Testis (tissue), 3 donors: Measurements from ENCODE around the gene ANO1. TPM values are rescaled to one million over a fixed set of nuclear protein-coding genes. Genes with fewer than 3 reads are reported as not detected.
A peak's percentile ranks its signal among the peaks of the same experiment; 100 is the strongest.

Experiments used
- DNase-seq: peaks from one replicate; pipeline ENCODE4 v3.0.0-alpha.2; 2019
- H3K27ac ChIP-seq, 2 donors: fragments of 200-600 bp; sonication (generic); one replicate each; pipeline ENCODE4 v1.5.1; 2019
- H3K27me3 ChIP-seq: fragments of 200-600 bp; sonication (generic); one replicate; pipeline ENCODE4 v1.5.1; 2019
- H3K36me3 ChIP-seq: fragments of 200-600 bp; sonication (generic); one replicate; pipeline ENCODE4 v1.5.1; 2017; ENCODE audit warnings: low read depth; ENCODE audit errors: missing control alignments
- H3K4me1 ChIP-seq: fragments of 200-600 bp; sonication (generic); one replicate; pipeline ENCODE4 v1.5.1; 2019
- H3K4me3 ChIP-seq, 2 donors: fragments of 200-600 bp; sonication (generic); one replicate each; pipeline ENCODE4 v1.5.1; 2017 to 2019
- H3K9me3 ChIP-seq: fragments of 200-600 bp; sonication (generic); one replicate; pipeline ENCODE4 v1.5.1; 2017
- POLR2A ChIP-seq: fragments of 450-650 bp; IDR thresholded peaks from one replicate; pipeline ENCODE4 v1.6.1; 2017; ENCODE audit warnings: antibody characterized with exemption, mild to moderate bottlenecking, moderate library complexity
- WGBS, 2 donors: methylation state at CpG; one replicate each; pipeline ENCODE4 v1.1.5; 2018; 5-methylcytosine and 5-hydroxymethylcytosine counted together
- intact Hi-C: fragments of 100-400 bp; cut with DNase I; formaldehyde crosslinking; loops from one replicate; pipeline ENCODE4 v1.15.1; 2023; ENCODE audit warnings: low total_unique reads
- polyA plus RNA-seq: library from polyadenylated mRNA; stranded (reverse); fragments of 350-450 nt; fragmentation: Illumina TruSeq; extraction: RNeasy Lipid Tissue Mini Kit (QIAGEN cat#74804); gene quantifications from one replicate; pipeline ENCODE4 v1.2.3, GENCODE V29; 2014; ENCODE audit warnings: low read depth, low replicate concordance; ENCODE audit not compliant: insufficient read depth
- total RNA-seq, 2 donors: library from RNA; depleted of rRNA; stranded (reverse); fragments of >200 nt; gene quantifications; one replicate each; pipeline ENCODE4 v1.2.3, GENCODE V29; 2016
- TF ChIP-seq, protein P1 (sequence below), 3 experiments: fragments of 450-650 bp in 2 of 3; fragments of 200-600 bp in 1 of 3; sonication (generic) in 1 of 3; IDR thresholded peaks; one replicate each; pipeline ENCODE4 v1.5.1; 2016 to 2019; ENCODE audit warnings: antibody characterized with exemption in 3 of 3, mild to moderate bottlenecking in 2 of 3, moderate library complexity in 1 of 3

ANO1 gene
- total and polyA plus RNA-seq, 3 donors from 2014 or later, result 10.3 to 42.7 (median 25.4) TPM

DNA sequence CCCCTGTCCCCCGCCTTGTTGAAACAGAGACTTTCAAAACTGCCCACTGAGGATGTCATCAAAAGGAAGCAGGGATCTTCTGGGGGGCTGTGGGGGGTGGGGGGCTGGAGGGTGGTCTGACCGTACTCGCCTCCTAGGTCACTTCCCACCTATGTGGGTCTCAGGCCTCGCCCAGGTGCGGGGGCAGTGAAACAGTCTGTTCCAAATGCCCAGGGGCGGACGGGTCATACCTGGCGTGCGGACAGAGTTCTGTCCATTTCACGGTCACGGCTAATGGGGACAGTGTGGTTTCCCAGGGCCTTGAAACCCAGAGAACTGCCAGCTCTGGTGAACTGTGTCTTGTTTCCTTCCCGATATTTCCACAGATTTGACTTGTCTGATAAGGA is 27.2 kb downstream of the ANO1 start:
- H3K27me3 ChIP-seq, result no peaks in the 10 kb centered on the region
- DNase-seq, result no peak
- H3K4me3 ChIP-seq, result no peak overlapping the region
- TF ChIP-seq, protein P1, sequence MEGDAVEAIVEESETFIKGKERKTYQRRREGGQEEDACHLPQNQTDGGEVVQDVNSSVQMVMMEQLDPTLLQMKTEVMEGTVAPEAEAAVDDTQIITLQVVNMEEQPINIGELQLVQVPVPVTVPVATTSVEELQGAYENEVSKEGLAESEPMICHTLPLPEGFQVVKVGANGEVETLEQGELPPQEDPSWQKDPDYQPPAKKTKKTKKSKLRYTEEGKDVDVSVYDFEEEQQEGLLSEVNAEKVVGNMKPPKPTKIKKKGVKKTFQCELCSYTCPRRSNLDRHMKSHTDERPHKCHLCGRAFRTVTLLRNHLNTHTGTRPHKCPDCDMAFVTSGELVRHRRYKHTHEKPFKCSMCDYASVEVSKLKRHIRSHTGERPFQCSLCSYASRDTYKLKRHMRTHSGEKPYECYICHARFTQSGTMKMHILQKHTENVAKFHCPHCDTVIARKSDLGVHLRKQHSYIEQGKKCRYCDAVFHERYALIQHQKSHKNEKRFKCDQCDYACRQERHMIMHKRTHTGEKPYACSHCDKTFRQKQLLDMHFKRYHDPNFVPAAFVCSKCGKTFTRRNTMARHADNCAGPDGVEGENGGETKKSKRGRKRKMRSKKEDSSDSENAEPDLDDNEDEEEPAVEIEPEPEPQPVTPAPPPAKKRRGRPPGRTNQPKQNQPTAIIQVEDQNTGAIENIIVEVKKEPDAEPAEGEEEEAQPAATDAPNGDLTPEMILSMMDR (IDR thresholded peaks at IDR 0.05), result no peak
- TF ChIP-seq POLR2A, result no peak
- no peak overlapping the region for H3K27ac ChIP-seq
- peaks cover 37% of the 10 kb centered on the region for H3K4me1 ChIP-seq
- H3K36me3 ChIP-seq, result no peaks in the 10 kb centered on the region
- WGBS, 2 donors, result 84 to 87% methylated on average over 12 of the region's 12 CpGs
- H3K9me3 ChIP-seq, result no peaks in the 10 kb centered on the region
- intact Hi-C loops, result no loop called here

DNA sequence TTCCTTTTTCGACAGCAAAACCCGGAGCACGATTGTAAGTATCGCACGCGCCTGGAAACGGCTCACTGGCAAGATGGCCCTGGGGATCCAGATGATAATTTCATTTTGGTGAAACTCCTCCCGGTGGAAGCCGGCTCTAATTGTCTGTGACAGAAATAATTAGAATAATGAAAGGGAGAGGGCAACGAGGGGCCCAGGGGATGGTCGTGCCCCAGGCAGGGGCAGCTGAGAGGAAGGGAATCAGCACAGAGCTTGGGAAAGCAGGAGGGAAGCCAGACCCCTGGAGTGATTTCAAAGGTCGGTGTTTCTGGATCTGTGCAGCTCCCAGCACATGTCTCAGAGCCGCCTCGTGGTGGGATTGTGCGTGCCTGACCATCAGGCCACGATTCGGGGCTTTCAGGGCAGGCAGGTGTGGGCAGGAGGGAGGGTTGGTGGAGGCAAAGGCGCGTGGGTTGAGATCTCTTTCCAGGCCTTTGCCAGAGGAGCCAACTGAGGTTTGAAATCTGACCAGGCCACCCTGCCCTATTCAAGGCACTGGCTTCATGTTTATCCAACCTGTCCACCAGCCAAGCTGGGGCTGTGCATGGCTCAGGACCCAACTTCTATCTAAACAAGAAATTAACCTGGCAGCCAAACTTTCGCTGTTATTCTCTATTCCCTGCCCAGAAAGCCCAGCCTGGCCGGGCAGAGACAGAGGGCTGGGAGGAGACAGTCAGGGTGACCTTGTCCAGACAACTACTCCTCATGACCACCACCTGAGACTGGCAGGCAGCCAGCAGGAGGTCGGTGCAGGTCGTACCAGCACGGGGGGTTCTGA is 27.8 kb downstream of the ANO1 start:
- no peaks in the 10 kb centered on the region for H3K27me3 ChIP-seq
- H3K4me3 ChIP-seq, result no peak overlapping the region
- H3K36me3 ChIP-seq, result no peaks in the 10 kb centered on the region
- H3K4me1 ChIP-seq, result peaks cover 37% of the 10 kb centered on the region
- TF ChIP-seq, protein P1 (IDR thresholded peaks at IDR 0.05), result no peak
- TF ChIP-seq POLR2A, result no peak
- intact Hi-C loops, result no loop called here
- DNase-seq, result no peak
- 67 to 71% methylated on average over 22 to 24 of the region's 24 CpGs for WGBS, 2 donors
- H3K9me3 ChIP-seq, result no peaks in the 10 kb centered on the region
- H3K27ac ChIP-seq, result no peak overlapping the region

DNA sequence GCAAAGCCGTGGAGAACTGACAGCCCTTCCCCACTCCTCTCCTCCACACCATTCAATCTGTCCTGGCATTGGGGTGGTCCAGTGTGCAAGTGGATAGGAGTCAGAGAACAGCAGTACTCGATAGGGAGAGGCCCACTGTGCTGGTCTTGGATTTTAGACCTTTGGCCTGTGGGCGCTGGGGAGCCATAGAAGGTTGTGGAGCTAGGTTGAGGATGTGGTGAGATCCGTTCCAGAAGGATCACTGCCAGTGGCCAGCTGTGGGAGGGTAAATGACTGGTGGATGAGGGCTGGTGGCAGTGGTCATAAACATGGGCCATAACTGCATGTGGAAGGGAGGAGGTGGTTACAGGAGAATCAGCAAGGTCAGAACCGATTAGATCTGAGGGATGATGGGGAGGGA is 28.6 kb downstream of the ANO1 start:
- intact Hi-C loops, result no loop called here
- no peaks in the 10 kb centered on the region for H3K27me3 ChIP-seq
- H3K4me1 ChIP-seq, result peaks cover 37% of the 10 kb centered on the region
- TF ChIP-seq POLR2A, result no peak
- H3K9me3 ChIP-seq, result no peaks in the 10 kb centered on the region
- no peak for DNase-seq
- H3K36me3 ChIP-seq, result no peaks in the 10 kb centered on the region
- WGBS, 2 donors, result 67 to 68% methylated on average over 5 of the region's 5 CpGs
- H3K27ac ChIP-seq, result no peak overlapping the region
- H3K4me3 ChIP-seq, result no peak overlapping the region

DNA sequence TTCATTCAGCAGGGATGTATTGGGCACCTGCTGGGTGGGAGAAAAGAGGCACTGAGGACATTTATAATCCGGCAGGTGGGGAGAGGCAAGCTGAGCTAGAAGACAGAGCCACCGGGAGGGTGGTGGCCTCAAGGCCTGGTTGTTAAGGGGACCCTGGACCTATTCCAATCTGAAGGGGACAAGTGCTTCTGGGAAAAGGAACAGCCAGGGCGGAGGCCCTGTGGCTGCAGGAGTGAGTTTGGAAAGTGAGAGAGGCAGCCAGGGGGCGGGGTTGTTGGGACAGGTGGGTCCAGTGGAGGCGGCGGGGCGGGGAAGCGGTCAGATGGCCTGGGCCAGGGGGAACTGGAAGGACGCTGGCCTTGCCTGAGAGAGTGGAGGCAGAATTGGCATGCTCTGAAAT is 29.1 kb downstream of the ANO1 start:
- H3K4me3 ChIP-seq, result no peak overlapping the region
- no peaks in the 10 kb centered on the region for H3K36me3 ChIP-seq
- H3K27me3 ChIP-seq, result no peaks in the 10 kb centered on the region
- no peak overlapping the region for H3K27ac ChIP-seq
- intact Hi-C loops, result no loop called here
- peaks cover 41% of the 10 kb centered on the region for H3K4me1 ChIP-seq
- DNase-seq, result no peak
- WGBS, 2 donors, result 72 to 88% methylated on average over 4 to 9 of the region's 9 CpGs
- TF ChIP-seq POLR2A, result no peak
- TF ChIP-seq, protein P1 (IDR thresholded peaks at IDR 0.05), result no peak
- H3K9me3 ChIP-seq, result no peaks in the 10 kb centered on the region

DNA sequence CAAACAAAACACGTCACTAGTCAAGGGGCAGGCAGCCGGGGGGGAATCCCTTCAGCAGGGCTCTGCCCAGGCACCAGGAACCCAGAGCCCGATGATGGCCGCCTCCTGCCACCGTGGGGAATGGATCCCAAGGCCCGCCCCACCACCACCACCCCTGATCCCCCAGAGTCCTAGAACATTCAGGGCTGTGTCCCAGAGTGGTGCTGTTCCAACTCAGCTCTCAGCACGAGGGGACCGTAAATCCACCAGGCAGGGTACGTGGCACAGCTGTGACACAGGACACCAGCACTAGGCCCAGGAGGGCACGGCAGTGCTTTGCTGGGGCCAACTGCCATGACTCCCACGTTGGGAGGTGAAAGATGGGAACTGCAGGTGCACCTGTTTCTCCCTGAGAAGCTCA is 29.6 kb downstream of the ANO1 start:
- H3K4me3 ChIP-seq, result no peak overlapping the region
- intact Hi-C loops, result no loop called here
- H3K9me3 ChIP-seq, result no peaks in the 10 kb centered on the region
- 46 to 65% methylated on average over 3 to 11 of the region's 11 CpGs for WGBS, 2 donors
- no peak for TF ChIP-seq POLR2A
- TF ChIP-seq, protein P1 (IDR thresholded peaks at IDR 0.05), result no peak
- H3K36me3 ChIP-seq, result no peaks in the 10 kb centered on the region
- H3K27me3 ChIP-seq, result no peaks in the 10 kb centered on the region
- H3K27ac ChIP-seq, result peak overlapping the region in 1 of 2 donors; percentile 43
- peaks cover 38% of the 10 kb centered on the region for H3K4me1 ChIP-seq
- no peak for DNase-seq
